Lung (tissue), 12 donors: ENCODE data around the gene C19orf53. TPM values are rescaled to one million over a fixed set of nuclear protein-coding genes. Genes with fewer than 3 reads are reported as not detected.

Source experiments
- ATAC-seq: fragments of 200-7000 bp; cut with Tn5 transposase; one replicate; pipeline ENCODE4 v1.9.1; 2020; ENCODE audit warnings: moderate number of reproducible peaks; ENCODE audit not compliant: insufficient read depth, low FRiP score
- DNase-seq, 3 donors: peaks; one replicate each; pipeline ENCODE4 v3.0.0-alpha.2; 2013 to 2017
- H3K27ac ChIP-seq, 2 donors: one replicate each; pipeline ENCODE4 v1.5.1; 2013; ENCODE audit warnings: mild to moderate bottlenecking in 2 of 2, moderate library complexity in 2 of 2, control low read depth in 1 of 2, inconsistent platforms in 1 of 2, low read depth in 1 of 2, low read length in 1 of 2
- H3K27me3 ChIP-seq, 3 donors: one replicate each; pipeline ENCODE4 v1.5.1; 2013; ENCODE audit warnings: low read length in 2 of 3; ENCODE audit not compliant: control insufficient read depth in 3 of 3, insufficient read depth in 3 of 3
- H3K36me3 ChIP-seq, 4 donors: one replicate each; pipeline ENCODE4 v1.5.1; 2013; ENCODE audit warnings: low read length in 4 of 4, mild to moderate bottlenecking in 1 of 4, moderate library complexity in 1 of 4; ENCODE audit not compliant: control insufficient read depth in 4 of 4, insufficient read depth in 4 of 4
- H3K4me1 ChIP-seq, 5 donors: one replicate each; pipeline ENCODE4 v1.5.1; 2013; ENCODE audit warnings: low read length in 5 of 5, mild to moderate bottlenecking in 2 of 5, moderate library complexity in 1 of 5; ENCODE audit not compliant: control insufficient read depth in 5 of 5, insufficient read depth in 5 of 5
- H3K4me3 ChIP-seq: one replicate; pipeline ENCODE4 v1.5.1; 2013; ENCODE audit warnings: mild to moderate bottlenecking, control low read depth, moderate library complexity
- H3K9ac ChIP-seq, 2 donors: one replicate each; pipeline ENCODE4 v1.5.1; 2013; ENCODE audit warnings: low read length in 2 of 2, control low read depth in 1 of 2; ENCODE audit not compliant: insufficient read depth in 1 of 2
- H3K9me3 ChIP-seq, 4 donors: one replicate each; pipeline ENCODE4 v1.5.1; 2013; ENCODE audit warnings: low read length in 3 of 4, mild to moderate bottlenecking in 1 of 4, moderate library complexity in 1 of 4; ENCODE audit not compliant: control insufficient read depth in 4 of 4, insufficient read depth in 3 of 4
- CTCF ChIP-seq: IDR thresholded peaks from 2 replicates; pipeline ENCODE4 v1.5.1; 2012; ENCODE audit warnings: mild to moderate bottlenecking; ENCODE audit errors: control extremely low read depth, extremely low read depth
- WGBS, 2 donors: extraction: QIAGEN DNeasy Blood & Tissue Kit; methylation state at CpG; one replicate each; pipeline ENCODE4 v1.1.7; 2013; 5-methylcytosine and 5-hydroxymethylcytosine counted together
- polyA plus RNA-seq, 2 donors: library from polyadenylated mRNA; stranded (reverse); fragments of 200-250 nt; gene quantifications; one replicate each; pipeline ENCODE4 v1.2.1, GENCODE V29; 2013
- total RNA-seq, 2 donors: library from RNA; depleted of rRNA in 1 of 2; stranded (reverse); fragments of >200 nt in 1 of 2; gene quantifications; one replicate each; pipeline ENCODE4 v1.2.1, GENCODE V29; 2014 to 2021
- donor health status: control.
- donor health status: control.
- donor health status: Bipolar disorder and iron deficiency.
- donor health status: healthy.
- donor health status: DM: yes; HTN: yes; CAD: no.

The C19orf53 gene
- total and polyA plus RNA-seq, 4 donors = 62.6 to 251 (median 111) TPM

DNA sequence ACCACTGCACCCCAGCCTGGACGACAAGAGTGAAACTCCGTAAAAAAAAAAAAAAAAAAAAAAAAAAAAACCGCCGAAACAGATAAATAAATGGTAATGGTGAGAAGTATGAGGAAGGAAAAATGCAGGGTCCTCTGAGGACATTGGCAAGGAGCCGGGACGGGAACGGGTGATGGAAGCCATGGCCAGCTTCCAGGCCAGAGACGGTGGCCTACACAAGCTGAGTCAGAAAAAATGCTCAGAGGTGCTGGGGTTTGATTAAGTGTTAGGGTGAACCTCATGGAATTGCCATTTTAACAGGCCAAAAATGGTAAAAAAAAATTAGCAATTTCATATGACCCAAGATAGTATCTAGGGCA lies 20.1 kb downstream of the C19orf53 start:
- no peak for TF ChIP-seq CTCF
- H3K27ac ChIP-seq = peak overlapping the region; percentile 90 to 95
- WGBS, 2 donors = 0 to 3% methylated on average over 8 of the region's 8 CpGs
- peak overlapping the region; percentile 21 to 68 for H3K9ac ChIP-seq
- peaks cover 4 to 23% (median 7%) of the 10 kb centered on the region in 5 donors for H3K4me1 ChIP-seq
- H3K27me3 ChIP-seq = no peaks in the 10 kb centered on the region
- H3K4me3 ChIP-seq = peak overlapping the region; percentile 3
- DNase-seq (peak; percentile 95 to 97 (median 95)), ATAC-seq (no peak)
- no peaks in the 10 kb centered on the region for H3K36me3 ChIP-seq
- H3K9me3 ChIP-seq = no peaks in the 10 kb centered on the region

- no peak for TF ChIP-seq CTCF
- peak; percentile 100 for DNase-seq
- no peaks in the 10 kb centered on the region for H3K9me3 ChIP-seq
- H3K4me3 ChIP-seq = peak within 1 kb of the TSS; percentile 79
- peaks cover 4 to 23% (median 7%) of the 10 kb centered on the region in 5 donors for H3K4me1 ChIP-seq
- peak within 1 kb of the TSS; percentile 92 to 95 for H3K27ac ChIP-seq
- H3K9ac ChIP-seq = peak within 1 kb of the TSS; percentile 37 to 68
- WGBS, 2 donors = 1% methylated on average over 65 to 71 of the region's 71 CpGs
- no peaks in the 10 kb centered on the region for H3K36me3 ChIP-seq
- H3K27me3 ChIP-seq = no peaks in the 10 kb centered on the region
- ATAC-seq = peak; percentile 96
Observed at GRCh38 chr19:13794757-13795589, 20.7 kb downstream of the C19orf53 start, which contains the start of gene ZSWIM4. ZSWIM4 (plus strand) TSS chr19:13795443; CDS start chr19:13795649, 206 bp downstream.

DNA sequence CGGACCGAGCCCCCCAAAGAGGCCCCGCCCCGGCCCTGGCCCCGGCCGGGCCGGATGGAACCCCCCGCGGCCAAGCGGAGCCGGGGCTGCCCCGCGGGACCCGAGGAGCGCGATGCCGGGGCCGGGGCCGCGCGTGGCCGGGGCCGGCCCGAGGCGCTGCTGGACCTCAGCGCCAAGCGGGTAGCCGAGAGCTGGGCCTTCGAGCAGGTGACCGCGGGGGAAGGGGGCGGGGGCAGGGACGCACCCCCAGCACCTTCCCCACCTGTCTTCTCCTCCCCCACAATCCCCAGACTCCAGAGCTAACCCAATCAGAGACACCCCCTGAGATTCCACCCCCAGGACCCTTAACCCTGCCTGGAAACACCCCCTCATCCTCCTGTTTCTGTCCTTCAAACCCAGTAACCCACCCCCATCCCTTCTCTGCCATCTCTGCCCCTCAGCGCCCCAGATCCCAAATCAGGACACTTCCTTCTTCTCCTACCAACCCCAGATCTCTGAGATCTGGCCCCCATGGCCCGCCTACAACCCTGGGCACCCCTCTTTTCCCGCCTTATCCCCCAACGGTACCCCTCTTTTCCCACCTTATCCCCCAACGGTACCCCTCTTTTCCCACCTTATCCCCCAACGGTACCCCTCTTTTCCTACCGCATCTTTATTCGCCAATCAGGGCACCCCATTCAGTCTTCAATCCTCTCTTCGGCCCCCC lies 21.5 kb downstream of the C19orf53 start:
- Histone ChIP-seq H3K4me1 (peaks cover 4 to 23% (median 7%) of the 10 kb centered on the region in 5 donors), H3K36me3 (no peaks in the 10 kb centered on the region), H3K27ac (peak overlapping the region; percentile 82 to 92), H3K4me3 (peak overlapping the region; percentile 79), H3K27me3 (no peaks in the 10 kb centered on the region), H3K9ac (peak overlapping the region; percentile 37 to 65), H3K9me3 (no peaks in the 10 kb centered on the region)
- ATAC-seq = no peak
- DNase-seq = peak; percentile 21 to 33 (median 28)
- no peak for TF ChIP-seq CTCF
- 3 to 8% methylated on average over 12 to 42 of the region's 42 CpGs for WGBS, 2 donors
